ENCODE results near the gene PROSER2. TPM values are rescaled to one million over a fixed set of nuclear protein-coding genes. Genes with fewer than 3 reads are reported as not detected.
"Not testable (repeated sequence)": the region's sequence is repeated elsewhere in the genome, so short reads cannot be mapped to it uniquely, and the experiment has no call there.

Gene PROSER2
- total RNA-seq, 1 experiment from 2014 or later: 23.6 TPM

- DNase-seq (ENCODE audit: low read depth): no peak
Measured at GRCh38 chr10:11884706-11885423, 61.7 kb downstream of the PROSER2 start.

GRCh38 chr10:11885437-11886137, 62.4 kb downstream of the PROSER2 start:
- no peak for DNase-seq (ENCODE audit: low read depth)

- DNase-seq (ENCODE audit: low read depth): no peak
Measured at GRCh38 chr10:11886138-11886474, 63.0 kb downstream of the PROSER2 start.

GRCh38 chr10:11886851-11887250, 63.7 kb downstream of the PROSER2 start:
- no peak for DNase-seq (ENCODE audit: low read depth)

GRCh38 chr10:11887381-11888227, 64.4 kb downstream of the PROSER2 start:
- no peak for DNase-seq (ENCODE audit: low read depth)

- DNase-seq (ENCODE audit: low read depth): not testable (repeated sequence)
Measured at GRCh38 chr10:11889263-11889662, 66.1 kb downstream of the PROSER2 start.

GRCh38 chr10:11891776-11892486, 68.8 kb downstream of the PROSER2 start:
- DNase-seq (ENCODE audit: low read depth): no peak

- no peak for DNase-seq (ENCODE audit: low read depth)
Measured at GRCh38 chr10:11893749-11894278, 70.7 kb downstream of the PROSER2 start.

- no peak for DNase-seq (ENCODE audit: low read depth)
Measured at GRCh38 chr10:11894381-11895107, 71.4 kb downstream of the PROSER2 start.

GRCh38 chr10:11895108-11895466, 71.9 kb downstream of the PROSER2 start:
- no peak for DNase-seq (ENCODE audit: low read depth)

GRCh38 chr10:11895598-11895997, 72.4 kb downstream of the PROSER2 start:
- no peak for DNase-seq (ENCODE audit: low read depth)

- DNase-seq (ENCODE audit: low read depth): no peak
Measured at GRCh38 chr10:11896549-11897200, 73.5 kb downstream of the PROSER2 start.

- DNase-seq (ENCODE audit: low read depth): no peak
Measured at GRCh38 chr10:11898033-11898371, 74.8 kb downstream of the PROSER2 start.

- peak; percentile 39 for DNase-seq (ENCODE audit: low read depth)
Measured at GRCh38 chr10:11898372-11899066, 75.4 kb downstream of the PROSER2 start.

- DNase-seq (ENCODE audit: low read depth): no peak
Measured at GRCh38 chr10:11899067-11899876, 76.1 kb downstream of the PROSER2 start.

GRCh38 chr10:11901036-11901301, 77.8 kb downstream of the PROSER2 start:
- no peak for DNase-seq (ENCODE audit: low read depth)

GRCh38 chr10:11901454-11901832, 78.3 kb downstream of the PROSER2 start:
- DNase-seq (ENCODE audit: low read depth): no peak

- no peak for DNase-seq (ENCODE audit: low read depth)
Measured at GRCh38 chr10:11901833-11902475, 78.8 kb downstream of the PROSER2 start.

- DNase-seq (ENCODE audit: low read depth): no peak
Measured at GRCh38 chr10:11902646-11903045, 79.5 kb downstream of the PROSER2 start.

Data from HT1080 (cell line).